ENCODE measurements around the gene TRMU. TPM values are rescaled to one million over a fixed set of nuclear protein-coding genes. Genes with fewer than 3 reads are reported as not detected.

Gene TRMU
- total and polyA plus RNA-seq, 2 of the 8 experiments (the other 6 are each of a cell fraction or from before 2014, with no cell fraction given), result 43.4 to 70.6 TPM

- TF ChIP-seq CHD7 (IDR thresholded peaks at IDR 0.05; ENCODE audit: insufficient replicate concordance, low read length), result no peak
- no peak for TF ChIP-seq E2F6 (IDR thresholded peaks at IDR 0.05)
- TF ChIP-seq KDM4A (IDR thresholded peaks at IDR 0.05; ENCODE audit: low read depth, low read length, severe bottlenecking), result no peak
- TF ChIP-seq CHD1 (IDR thresholded peaks at IDR 0.05; ENCODE audit: low read depth, low read length), result no peak
- no peak for TF ChIP-seq SP1 (IDR thresholded peaks at IDR 0.05; ENCODE audit: low read depth, low read length)
- TF ChIP-seq SAP30 (IDR thresholded peaks at IDR 0.05; ENCODE audit: insufficient read depth, insufficient replicate concordance, low read length), result no peak
- TF ChIP-seq ATF3 (IDR thresholded peaks at IDR 0.05; ENCODE audit: insufficient read depth, low read depth, low read length), result no peak
- no peak for TF ChIP-seq GABPA (IDR thresholded peaks at IDR 0.05; ENCODE audit: borderline replicate concordance, insufficient read depth, low read length)
Measured at GRCh38 chr22:46402505-46402904, 67.0 kb downstream of the TRMU start (continued).
